Gastroesophageal sphincter (tissue), 3 donors: ENCODE results near the gene DUSP6.

Experiments used
- CTCF ChIP-seq, 4 experiments: fragments of 200-600 bp in 2 of 4; fragments of 450-650 bp in 2 of 4; sonication (generic) in 1 of 4; IDR thresholded peaks; one replicate each; pipeline ENCODE4 v1.5.1; 2017 to 2019; ENCODE audit warnings: antibody characterized with exemption in 4 of 4, mild to moderate bottlenecking in 2 of 4, moderate library complexity in 2 of 4
- EP300 ChIP-seq: sonication (generic); formaldehyde crosslinking; IDR thresholded peaks from one replicate; pipeline ENCODE4 v1.6.1; 2017; ENCODE audit warnings: antibody characterized with exemption, mild to moderate bottlenecking
- POLR2A ChIP-seq, 2 donors: fragments of 450-650 bp; IDR thresholded peaks; one replicate each; pipeline ENCODE4 v1.6.1; 2017; ENCODE audit warnings: antibody characterized with exemption in 2 of 2, mild to moderate bottlenecking in 2 of 2, moderate library complexity in 1 of 2
- POLR2AphosphoS5 ChIP-seq: sonication (generic); formaldehyde crosslinking; IDR thresholded peaks from one replicate; pipeline ENCODE4 v1.6.1; 2017; ENCODE audit warnings: antibody characterized with exemption

GRCh38 chr12:89316705-89317139 is 35.6 kb downstream of the DUSP6 start:
- no peak for TF ChIP-seq POLR2A (IDR thresholded peaks at IDR 0.05)
- no peak for TF ChIP-seq CTCF (IDR thresholded peaks at IDR 0.05)
- no peak for TF ChIP-seq POLR2AphosphoS5
- no peak for TF ChIP-seq EP300
